Stomach (tissue), 9 donors: ENCODE measurements around the gene OPALIN. TPM values are rescaled to one million over a fixed set of nuclear protein-coding genes. Genes with fewer than 3 reads are reported as not detected.

Experiments used
- DNase-seq, 2 donors: peaks; one replicate each; pipeline versions ENCODE4 v3.0.0 to v3.0.0-alpha.2; 2013 to 2019
- H3K27ac ChIP-seq, 5 donors: fragments of 200-600 bp in 4 of 5; sonication (generic) in 4 of 5; one replicate each; pipeline ENCODE4 v1.5.1; 2013 to 2019; ENCODE audit warnings: mild to moderate bottlenecking in 1 of 5, moderate library complexity in 1 of 5
- H3K27me3 ChIP-seq, 3 donors: fragments of 200-600 bp; sonication (generic); one replicate each; pipeline ENCODE4 v1.5.1; 2017 to 2019; ENCODE audit warnings: mixed run types in 1 of 3
- H3K36me3 ChIP-seq, 4 donors: fragments of 200-600 bp; sonication (generic); 1 replicate in 3 of 4; 2 replicates in 1 of 4; pipeline ENCODE4 v1.5.1; 2016 to 2019
- H3K4me1 ChIP-seq, 4 donors: fragments of 200-600 bp; sonication (generic); one replicate each; pipeline ENCODE4 v1.5.1; 2016 to 2019
- H3K4me3 ChIP-seq, 4 donors: fragments of 200-600 bp; sonication (generic) in 3 of 4; one replicate each; pipeline ENCODE4 v1.5.1; 2016 to 2019; ENCODE audit warnings: mild to moderate bottlenecking in 1 of 4
- H3K9me3 ChIP-seq, 4 donors: fragments of 200-600 bp; sonication (generic); one replicate each; pipeline ENCODE4 v1.5.1; 2016 to 2019
- CTCF ChIP-seq, 7 experiments: fragments of 450-650 bp in 4 of 7; fragments of 200-600 bp in 3 of 7; sonication (generic) in 3 of 7; IDR thresholded peaks; one replicate each; pipeline ENCODE4 v1.5.1; 2016 to 2019; ENCODE audit warnings: antibody characterized with exemption in 7 of 7, control low read depth in 2 of 7, mild to moderate bottlenecking in 1 of 7
- EP300 ChIP-seq: sonication (generic); formaldehyde crosslinking; IDR thresholded peaks from one replicate; pipeline ENCODE4 v1.6.1; 2017; ENCODE audit warnings: antibody characterized with exemption
- POLR2A ChIP-seq, 4 donors: fragments of 450-650 bp; IDR thresholded peaks; one replicate each; pipeline ENCODE4 v1.6.1; 2016; ENCODE audit warnings: antibody characterized with exemption in 4 of 4, control low read depth in 2 of 4, mild to moderate bottlenecking in 1 of 4, moderate library complexity in 1 of 4
- POLR2AphosphoS5 ChIP-seq, 3 donors: sonication (generic); formaldehyde crosslinking; IDR thresholded peaks; one replicate each; pipeline ENCODE4 v1.6.1; 2016; ENCODE audit warnings: antibody characterized with exemption in 3 of 3
- WGBS, 5 donors: extraction: QIAGEN DNeasy Blood & Tissue Kit in 3 of 5; methylation state at CpG; one replicate each; pipeline versions ENCODE4 v1.1.5 to v1.1.7; 2013 to 2018; 5-methylcytosine and 5-hydroxymethylcytosine counted together
- intact Hi-C: fragments of 100-400 bp; cut with DNase I; formaldehyde crosslinking; loops from one replicate; pipeline ENCODE4 v1.15.1; 2023; ENCODE audit warnings: low total_unique reads
- polyA plus RNA-seq, 3 donors: library from polyadenylated mRNA; stranded (reverse); fragments of 200-250 nt; gene quantifications; one replicate each; pipeline ENCODE4 v1.2.3, GENCODE V29; 2013
- total RNA-seq, 5 donors: library from RNA; depleted of rRNA; stranded (reverse); fragments of >200 nt; gene quantifications; one replicate each; pipeline versions ENCODE4 v1.1.0 to v1.2.3, GENCODE V29; 2014 to 2016
- donor health status: healthy with polysubstance abuse.
- donor health status: Bipolar disorder and iron deficiency.
- donor health status: healthy.

OPALIN gene
- total and polyA plus RNA-seq, 8 donors, result not detected

GRCh38 chr10:96334616-96335526, 23.9 kb downstream of the OPALIN start:
- H3K36me3 ChIP-seq, result no peaks in the 10 kb centered on the region
- intact Hi-C loops, result no loop called here
- H3K4me1 ChIP-seq, result no peaks in the 10 kb centered on the region
- TF ChIP-seq POLR2AphosphoS5 (IDR thresholded peaks at IDR 0.05) (no peak), EP300 (no peak), CTCF (IDR thresholded peaks at IDR 0.05) (peak in 5 of 7 experiments; percentile 33 to 68 (median 49)), POLR2A (IDR thresholded peaks at IDR 0.05) (no peak)
- H3K27ac ChIP-seq, result no peak overlapping the region
- peaks cover 0 to 14% (median 0%) of the 10 kb centered on the region in 3 donors for H3K27me3 ChIP-seq
- peak in 1 of 2 donors; percentile 66 for DNase-seq
- no peaks in the 10 kb centered on the region for H3K9me3 ChIP-seq
- H3K4me3 ChIP-seq, result no peak overlapping the region
- WGBS, 5 donors, result 39 to 40% (median 40%) methylated on average over 5 of the region's 5 CpGs

GRCh38 chr10:96333101-96333500, 25.7 kb downstream of the OPALIN start:
- DNase-seq, result no peak
- Histone ChIP-seq H3K9me3 (no peaks in the 10 kb centered on the region), H3K27ac (no peak overlapping the region), H3K27me3 (peaks cover 0 to 14% (median 0%) of the 10 kb centered on the region in 3 donors), H3K4me3 (no peak overlapping the region), H3K36me3 (no peaks in the 10 kb centered on the region), H3K4me1 (no peaks in the 10 kb centered on the region)
- 46 to 68% (median 47%) methylated on average over 1 of the region's 1 CpG for WGBS, 5 donors
- intact Hi-C loops, result no loop called here
- no peak for TF ChIP-seq EP300
- TF ChIP-seq POLR2A (IDR thresholded peaks at IDR 0.05), result no peak
- TF ChIP-seq POLR2AphosphoS5 (IDR thresholded peaks at IDR 0.05), result no peak
- TF ChIP-seq CTCF (IDR thresholded peaks at IDR 0.05), result no peak

DNA sequence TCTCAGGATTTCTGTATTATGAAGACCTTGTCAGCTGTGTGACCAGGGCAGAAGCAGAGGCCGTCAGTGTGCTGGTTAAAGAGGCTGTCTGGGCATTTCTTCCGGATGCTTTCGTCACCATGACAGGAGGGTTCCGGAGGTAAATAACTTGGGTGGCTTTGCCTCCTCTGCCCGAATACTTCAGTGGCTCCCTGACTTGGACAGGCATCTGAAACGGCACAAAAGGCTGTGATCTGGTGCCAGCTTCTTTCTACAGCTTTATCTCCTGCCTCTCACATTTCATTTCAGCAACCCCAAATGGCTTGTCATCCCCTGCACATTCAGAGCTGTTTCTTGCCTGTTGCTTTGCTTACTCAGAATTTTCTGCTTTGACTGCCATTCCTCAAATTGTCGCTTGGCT, 31.3 kb downstream of the OPALIN start:
- no peaks in the 10 kb centered on the region for H3K36me3 ChIP-seq
- no peaks in the 10 kb centered on the region for H3K4me1 ChIP-seq

More for the DNA sequence above, 31.3 kb downstream of the OPALIN start:
- Histone ChIP-seq H3K27ac (no peak overlapping the region), H3K27me3 (peaks cover 0 to 15% (median 0%) of the 10 kb centered on the region in 3 donors), H3K9me3 (no peaks in the 10 kb centered on the region), H3K4me3 (no peak overlapping the region)
- intact Hi-C loops, result no loop called here
- TF ChIP-seq POLR2A (IDR thresholded peaks at IDR 0.05) (no peak), POLR2AphosphoS5 (IDR thresholded peaks at IDR 0.05) (no peak), CTCF (IDR thresholded peaks at IDR 0.05) (no peak), EP300 (no peak)
- no peak for DNase-seq
- 56 to 81% (median 79%) methylated on average over 4 to 7 of the region's 7 CpGs for WGBS, 5 donors
